Activated CD4-positive, CD25-positive, alpha-beta regulatory T cell treated with anti-CD3 and anti-CD28 coated beads, Interleukin-2, amount 50 U/mL, for 24 hours (primary cell): ENCODE measurements around the gene CD163L1.

Source experiments
- ATAC-seq, 2 donors: fragments of 150-1000 bp; cut with Tn5 transposase; one replicate each; pipeline ENCODE4 v1.10.0; 2021; ENCODE audit warnings: mild to moderate bottlenecking in 1 of 2, moderate library complexity in 1 of 2

CD163L1 gene

DNA sequence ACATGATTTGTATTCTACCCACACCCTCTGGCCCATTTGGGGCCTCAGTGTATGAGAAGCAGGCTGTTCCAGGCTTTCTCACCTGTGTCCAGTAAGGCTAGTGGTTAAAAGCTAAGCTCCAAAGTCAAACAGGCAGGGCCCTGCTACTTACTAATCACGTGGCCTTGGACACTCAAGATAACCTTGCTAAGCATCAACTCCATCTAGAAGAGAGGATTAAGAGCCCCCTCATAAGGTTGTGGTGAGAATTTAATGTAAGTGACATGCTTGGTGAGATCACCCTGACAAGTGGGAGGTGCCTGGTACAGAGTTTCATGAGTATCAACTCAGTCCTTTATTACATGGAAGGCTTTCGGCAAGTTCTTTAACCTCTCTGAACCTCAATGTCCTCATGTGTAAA lies 122.3 kb downstream of the CD163L1 start:
- no peak for ATAC-seq

DNA sequence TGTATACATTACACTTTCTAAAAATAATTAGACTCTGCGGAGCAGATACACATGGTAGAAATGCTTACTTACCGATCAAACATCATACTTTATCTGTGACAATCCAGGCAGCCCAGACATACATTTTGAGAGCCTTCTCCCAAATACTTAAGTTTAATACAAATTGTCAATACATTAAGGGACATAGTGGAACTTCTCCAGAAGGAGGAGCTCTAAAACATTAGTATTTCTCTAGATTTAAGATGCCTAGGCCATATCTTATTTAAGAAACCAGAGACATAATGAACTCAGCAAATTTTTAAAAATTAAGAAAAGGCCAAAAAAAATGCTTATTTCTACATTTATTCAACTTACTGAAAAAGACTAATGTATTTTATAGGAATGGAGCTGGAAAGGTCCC lies 124.0 kb downstream of the CD163L1 start:
- ATAC-seq, result no peak

DNA sequence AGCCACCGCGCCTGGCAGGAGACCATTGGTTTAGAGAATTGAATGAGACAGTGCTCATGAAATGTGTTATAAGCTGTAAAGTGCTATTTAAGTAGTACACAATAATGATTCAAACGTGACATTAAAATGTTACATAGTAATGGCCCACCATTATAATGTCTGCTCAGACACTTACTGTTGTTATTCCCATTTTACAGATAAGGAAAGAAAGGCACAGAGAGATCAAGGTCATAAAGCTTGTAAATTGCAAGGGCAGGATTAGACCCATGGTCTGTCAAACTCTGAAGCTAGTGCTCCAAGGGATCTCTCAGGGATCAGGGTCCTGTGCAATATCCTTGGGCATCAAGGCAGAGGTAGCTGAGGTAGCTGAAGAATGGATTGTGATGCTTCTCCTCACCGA lies 133.9 kb downstream of the CD163L1 start:
- ATAC-seq, result no peak
